Pancreas (tissue), 10 donors: ENCODE data around the gene STK32A. TPM values are rescaled to one million over a fixed set of nuclear protein-coding genes. Genes with fewer than 3 reads are reported as not detected.
"Not testable (repeated sequence)": the region's sequence is repeated elsewhere in the genome, so short reads cannot be mapped to it uniquely, and the experiment has no call there.

Source experiments
- ATAC-seq, 4 donors: fragments of 200-7000 bp; cut with Tn5 transposase; one replicate each; pipeline versions ENCODE4 v1.8.0 to v1.9.1; 2020; ENCODE audit warnings: mild to moderate bottlenecking in 4 of 4, moderate library complexity in 4 of 4
- DNase-seq, 6 donors: peaks; one replicate each; pipeline ENCODE4 v3.0.0-alpha.2; 2020
- FAIRE-seq: peaks from 2 replicates; lab custom pipeline; 2012; peaks lifted over from hg19 to GRCh38; lab: Jason Lieb, UNC
- H3K27ac ChIP-seq, 4 donors: fragments of 200-600 bp; sonication (generic); 1 replicate in 3 of 4; 2 replicates in 1 of 4; pipeline versions ENCODE4 v1.5.0 to v1.8.0; 2020
- H3K27me3 ChIP-seq, 4 donors: fragments of 200-600 bp; one replicate each; pipeline ENCODE4 v1.8.0; 2021
- H3K36me3 ChIP-seq, 3 donors: fragments of 200-600 bp; sonication (generic) in 1 of 3; one replicate each; pipeline versions ENCODE4 v1.5.0 to v1.8.0; 2020 to 2021
- H3K4me1 ChIP-seq, 3 donors: fragments of 200-600 bp; one replicate each; pipeline ENCODE4 v1.8.0; 2021
- H3K4me3 ChIP-seq, 4 donors: fragments of 200-600 bp; sonication (generic) in 2 of 4; one replicate each; pipeline versions ENCODE4 v1.5.0 to v1.8.0; 2020 to 2021
- H3K9me3 ChIP-seq, 4 donors: fragments of 200-600 bp; one replicate each; pipeline ENCODE4 v1.8.0; 2021
- CTCF ChIP-seq, 4 donors: fragments of 200-600 bp; sonication (generic) in 3 of 4; IDR thresholded peaks; one replicate each; pipeline versions ENCODE4 v1.5.0 to v1.8.0; 2021; ENCODE audit warnings: antibody characterized with exemption in 4 of 4
- WGBS, 2 donors: extraction: QIAGEN DNeasy Blood & Tissue Kit; methylation state at CpG; one replicate each; pipeline ENCODE4 v1.1.7; 2013; 5-methylcytosine and 5-hydroxymethylcytosine counted together
- intact Hi-C, 3 donors: fragments of 100-400 bp; cut with DNase I; formaldehyde crosslinking; loops; one replicate each; pipeline versions ENCODE4 v1.11.1 to v1.14.2; 2022
- polyA plus RNA-seq, 2 donors: library from polyadenylated mRNA; stranded (reverse); fragments of 200-250 nt; gene quantifications; one replicate each; pipeline ENCODE4 v1.2.3, GENCODE V29; 2013
- total RNA-seq, 6 donors: library from RNA; stranded (reverse); fragmentation: NEBNext Ultra II Directional in 4 of 6; extraction: Animal tissue kit (Norgen Biotek cat#: 25700) in 4 of 6; gene quantifications; one replicate each; pipeline versions ENCODE4 v1.2.1 to v1.2.4, GENCODE V29; 2021 to 2023
- donor health status: healthy with polysubstance abuse.
- donor health status: DM: no; HTN: no; CAD: no; lungs with moderate emphysema.
- donor health status: DM: no; HTN: no; CAD: no.
- donor health status: control.
- donor health status: control.
- donor health status: Bipolar disorder and iron deficiency.
- donor health status: DM: yes; HTN: yes; CAD: no.
- donor health status: DM: no; HTN: no; CAD: no.
- donor health status: DM: no; HTN: no; CAD: no.
- donor health status: DM: yes; HTN: yes; CAD: no.

STK32A gene
- total and polyA plus RNA-seq, 8 donors = 1.7 to 5.6 (median 3.2) TPM

- WGBS, 2 donors = 90 to 98% methylated on average over 2 of the region's 2 CpGs
- Histone ChIP-seq H3K27ac (no peak overlapping the region), H3K9me3 (no peaks in the 10 kb centered on the region), H3K4me1 (peaks cover 0 to 8% (median 0%) of the 10 kb centered on the region in 3 donors), H3K4me3 (no peak overlapping the region), H3K36me3 (no peaks in the 10 kb centered on the region), H3K27me3 (no peaks in the 10 kb centered on the region)
- intact Hi-C loops = no loop called here
- FAIRE-seq (no peak), DNase-seq (no peak), ATAC-seq (no peak)
- no peak for TF ChIP-seq CTCF (IDR thresholded peaks at IDR 0.05)
Measured at GRCh38 chr5:147359581-147359980, 124.8 kb downstream of the STK32A start.

DNA sequence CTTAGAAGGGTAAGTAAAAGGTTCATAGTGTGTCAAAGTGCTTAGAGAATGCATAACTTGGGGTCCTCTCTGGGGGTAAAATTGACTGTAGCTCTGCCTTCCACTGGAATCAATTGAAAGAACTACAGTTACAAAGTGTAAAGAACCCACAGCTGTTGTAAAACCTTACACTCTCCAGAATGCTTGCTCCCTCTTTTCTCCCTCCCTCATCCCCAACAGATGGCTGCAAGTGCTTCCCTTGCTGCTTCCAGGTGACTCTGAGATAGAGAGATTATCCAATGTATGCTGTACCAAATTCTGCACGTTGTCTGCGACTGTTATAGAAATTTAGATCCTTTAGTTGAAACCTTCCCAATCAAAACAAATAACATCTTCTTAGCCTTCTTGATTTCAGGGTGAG, 126.0 kb downstream of the STK32A start:
- Histone ChIP-seq H3K27ac (peak overlapping the region in 1 of 4 donors; percentile 37), H3K4me1 (peaks cover 0 to 8% (median 0%) of the 10 kb centered on the region in 3 donors), H3K36me3 (no peaks in the 10 kb centered on the region), H3K27me3 (no peaks in the 10 kb centered on the region), H3K4me3 (no peak overlapping the region), H3K9me3 (no peaks in the 10 kb centered on the region)
- DNase-seq (no peak), ATAC-seq (no peak), FAIRE-seq (no peak)
- TF ChIP-seq CTCF (IDR thresholded peaks at IDR 0.05) = no peak
- 89 to 96% methylated on average over 2 of the region's 2 CpGs for WGBS, 2 donors
- intact Hi-C loops = loop anchor here in 1 of 3 donors (10.0 kb wide), 1 partner anchor 136 kb away; no protein-coding TSS in a partner anchor

- DNase-seq = no peak
- intact Hi-C loops = loop anchor here in 1 of 3 donors (10.0 kb wide), 1 partner anchor 137 kb away; no protein-coding TSS in a partner anchor
- Histone ChIP-seq H3K9me3 (no peaks in the 10 kb centered on the region), H3K27me3 (no peaks in the 10 kb centered on the region), H3K4me3 (no peak overlapping the region), H3K36me3 (no peaks in the 10 kb centered on the region), H3K27ac (peak overlapping the region in 2 of 4 donors; percentile 10 to 37), H3K4me1 (peaks cover 0 to 8% (median 0%) of the 10 kb centered on the region in 3 donors)
- no peak for FAIRE-seq
- no peak for TF ChIP-seq CTCF (IDR thresholded peaks at IDR 0.05)
- ATAC-seq = peak; percentile 48 to 75 (median 66)
- WGBS, 2 donors = 49 to 52% methylated on average over 4 of the region's 4 CpGs
Measured at GRCh38 chr5:147361441-147362175, 126.8 kb downstream of the STK32A start.

DNA sequence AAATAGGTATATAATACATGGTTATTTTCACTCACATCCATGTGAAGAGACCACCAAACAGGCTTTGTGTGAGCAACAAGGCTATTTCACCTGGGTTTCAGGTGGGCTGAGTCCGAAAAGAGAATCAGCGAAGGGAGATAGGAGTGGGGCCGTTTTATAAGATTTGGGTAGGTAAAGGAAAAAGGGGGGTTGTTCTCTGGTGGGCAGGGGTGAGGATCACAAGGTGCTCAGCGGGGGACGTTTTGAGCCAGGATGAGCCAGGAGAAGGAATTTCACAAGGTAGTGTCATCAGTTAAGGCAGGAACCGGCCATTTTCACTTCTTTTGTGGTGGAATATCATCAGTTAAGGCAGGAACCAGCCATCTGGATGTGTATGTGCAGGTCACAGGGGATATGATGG, 132.6 kb downstream of the STK32A start:
- not testable (repeated sequence) for ATAC-seq, H3K4me1 ChIP-seq, FAIRE-seq, H3K4me3 ChIP-seq, H3K27ac ChIP-seq, H3K36me3 ChIP-seq, H3K27me3 ChIP-seq, DNase-seq, H3K9me3 ChIP-seq
- 84 to 92% methylated on average over 6 of the region's 6 CpGs for WGBS, 2 donors
- intact Hi-C loops = loop anchor here in 1 of 3 donors (10.0 kb wide), 1 partner anchor 143 kb away; no protein-coding TSS in a partner anchor

DNA sequence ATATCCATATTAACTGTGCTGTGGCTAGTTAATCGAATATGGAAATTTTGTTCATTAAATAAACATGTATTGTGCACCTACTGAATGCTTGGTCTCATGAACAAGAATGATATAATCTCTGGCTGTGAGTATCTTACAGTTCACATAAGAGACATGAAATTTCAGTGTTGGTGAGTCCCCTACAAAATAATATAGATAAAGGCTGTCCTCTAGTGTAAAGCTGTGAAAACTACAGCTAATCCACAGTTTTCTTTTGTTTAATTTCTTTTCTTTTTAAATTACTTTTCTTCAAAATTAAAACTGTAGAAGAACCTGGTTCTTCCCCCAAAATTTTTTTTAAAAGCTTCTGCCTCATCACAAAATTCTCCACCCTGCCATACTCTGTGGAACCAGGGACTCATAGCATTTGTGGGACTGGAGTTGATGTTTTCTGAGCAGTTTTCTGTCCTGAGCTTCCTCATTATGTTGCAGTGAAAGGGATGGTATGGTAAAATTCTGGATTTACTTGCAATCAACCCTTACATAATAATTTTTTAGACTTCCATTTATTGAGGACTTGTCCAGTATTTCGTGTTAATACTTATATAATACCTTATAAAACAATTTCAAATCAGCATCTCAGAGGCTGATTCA, 135.0 kb downstream of the STK32A start:
- intact Hi-C loops = loop anchor here in 2 of 3 donors (10.0 kb wide), 1 partner anchor 145 kb away; no protein-coding TSS in a partner anchor
- H3K36me3 ChIP-seq = no peaks in the 10 kb centered on the region
- no peak overlapping the region for H3K4me3 ChIP-seq
- no peak overlapping the region for H3K27ac ChIP-seq
- H3K4me1 ChIP-seq = no peaks in the 10 kb centered on the region
- ATAC-seq (peak in 3 of 4 donors; percentile 80 to 86 (median 80)), FAIRE-seq (peak; percentile 23), DNase-seq (no peak)
- no peaks in the 10 kb centered on the region for H3K27me3 ChIP-seq
- 14 to 33% methylated on average over 2 of the region's 2 CpGs for WGBS, 2 donors
- H3K9me3 ChIP-seq = no peaks in the 10 kb centered on the region
- TF ChIP-seq CTCF (IDR thresholded peaks at IDR 0.05) = peak in 3 of 4 donors; percentile 33 to 47 (median 33)
